K562 (cell line): Measurements from ENCODE around the gene PGD. TPM values are rescaled to one million over a fixed set of nuclear protein-coding genes. Genes with fewer than 3 reads are reported as not detected.

Experiments
- ATAC-seq: fragments of 200-7000 bp; cut with Tn5 transposase; 3 replicates; pipeline ENCODE4 v1.9.1; 2020; ENCODE audit warnings: moderate library complexity
- BruUV-seq: library from RNA; stranded (reverse); fragments of 400-500 nt; replicated peaks from 2 replicates; lab custom pipeline; 2021; lab: Mats Ljungman, UMichigan
- CTCF ChIA-PET: fragments of 300-600 bp; formaldehyde crosslinking; extraction: SDS; loops from one replicate; lab custom pipeline; 2021; ENCODE audit warnings: low intra/inter-chr PET ratio; lab: Yijun Ruan, JAX
- POLR2A ChIA-PET: fragments of 300-600, 350-650 bp; sonication (Branson Sonifier 250); formaldehyde crosslinking; extraction: SDS; loops from one replicate; lab custom pipeline; 2021; ENCODE audit warnings: antibody characterized with exemption, inconsistent platforms; lab: Yijun Ruan, JAX
- DNase-seq, 4 experiments: peaks; one replicate each; pipeline versions ENCODE4 v3.0.0 to v3.0.0-alpha.2; 2011 to 2018; ENCODE audit warnings: low spot score in 3 of 4, mixed read lengths in 3 of 4; ENCODE audit errors: extremely low read depth in 1 of 4
- FAIRE-seq: peaks from 2 replicates; lab custom pipeline; 2011; peaks lifted over from hg19 to GRCh38; lab: Jason Lieb, UNC
- H2AFZ ChIP-seq: 2 replicates; pipeline ENCODE4 v1.6.0; 2011; ENCODE audit warnings: low read depth, low read length, control low read depth, inconsistent platforms
- H3K27ac ChIP-seq: fragments of 200-600 bp; 3 replicates; pipeline ENCODE4 v1.8.0; 2011; ENCODE audit warnings: low read depth, mild to moderate bottlenecking, control low read depth, inconsistent platforms, low read length, moderate library complexity, mixed read lengths; ENCODE audit errors: extremely low read depth
- H3K27me3 ChIP-seq, 2 experiments: fragments of 300-600 bp in 1 of 2; 2 replicates in 1 of 2; 3 replicates in 1 of 2; pipeline versions ENCODE4 v1.6.0 to v1.8.0; 2011; ENCODE audit warnings: inconsistent platforms in 2 of 2, low read length in 2 of 2, mild to moderate bottlenecking in 1 of 2, mixed read lengths in 1 of 2, moderate library complexity in 1 of 2; ENCODE audit not compliant: control insufficient read depth in 2 of 2, insufficient read depth in 2 of 2
- H3K36me3 ChIP-seq: fragments of 300-600 bp; 3 replicates; pipeline ENCODE4 v1.8.0; 2011; ENCODE audit warnings: mild to moderate bottlenecking, low read length, inconsistent platforms; ENCODE audit not compliant: control insufficient read depth, insufficient read depth
- H3K4me1 ChIP-seq, 2 experiments: fragments of 200-600 bp in 1 of 2; replicated peaks in 1 of 2; 2 replicates in 1 of 2; 3 replicates in 1 of 2; pipeline versions ENCODE4 v1.5.1 to v1.8.0; 2011; ENCODE audit warnings: inconsistent platforms in 2 of 2, low read length in 2 of 2, mild to moderate bottlenecking in 1 of 2, mixed read lengths in 1 of 2, moderate library complexity in 1 of 2; ENCODE audit not compliant: control insufficient read depth in 2 of 2, insufficient read depth in 2 of 2
- H3K4me2 ChIP-seq: 2 replicates; pipeline ENCODE4 v1.6.1; 2011; ENCODE audit warnings: low read length, control low read depth, inconsistent platforms, mixed read lengths; ENCODE audit not compliant: insufficient read depth
- H3K4me3 ChIP-seq: fragments of 200-600 bp; sonication (generic), shearing (Covaris generic); 2 replicates; pipeline ENCODE4 v1.5.1; 2016; ENCODE audit warnings: control low read depth, inconsistent platforms
- H3K79me2 ChIP-seq: fragments of 200-600 bp; 3 replicates; pipeline ENCODE4 v1.8.0; 2011; ENCODE audit warnings: low read length, inconsistent platforms; ENCODE audit not compliant: control insufficient read depth, insufficient read depth
- H3K9ac ChIP-seq, 2 experiments: 2 replicates each; pipeline versions ENCODE4 v1.6.0 to v1.6.1; 2011; ENCODE audit warnings: low read depth in 2 of 2, low read length in 2 of 2, control low read depth in 1 of 2, inconsistent platforms in 1 of 2, mild to moderate bottlenecking in 1 of 2, mixed read lengths in 1 of 2; ENCODE audit not compliant: insufficient read depth in 1 of 2
- H3K9me1 ChIP-seq: one replicate; pipeline ENCODE4 v1.6.0; 2011; ENCODE audit warnings: inconsistent platforms, mild to moderate bottlenecking, low read length, moderate library complexity; ENCODE audit not compliant: control insufficient read depth, insufficient read depth
- H3K9me3 ChIP-seq: replicated peaks from 2 replicates; pipeline ENCODE4 v1.5.1; 2011; ENCODE audit warnings: low read depth, low read length, inconsistent platforms; ENCODE audit not compliant: control insufficient read depth, insufficient read depth
- H4K20me1 ChIP-seq: replicated peaks from 2 replicates; pipeline ENCODE4 v1.6.1; 2011; ENCODE audit warnings: low read length, inconsistent platforms, mixed read lengths; ENCODE audit not compliant: control insufficient read depth, insufficient read depth
- BRF1 ChIP-seq: IDR thresholded peaks from 3 replicates; pipeline ENCODE4 v1.6.1; 2011; ENCODE audit warnings: borderline replicate concordance, mild to moderate bottlenecking; ENCODE audit not compliant: insufficient read length; ENCODE audit errors: extremely low read depth
- CREB1 ChIP-seq, 2 experiments: sonication (generic) in 1 of 2; formaldehyde crosslinking in 1 of 2; IDR thresholded peaks; 2 replicates each; pipeline versions ENCODE4 v1.6.1 to v1.8.0; 2012 to 2022; ENCODE audit warnings: inconsistent platforms in 1 of 2, mild to moderate bottlenecking in 1 of 2, missing genetic modification reagents in 1 of 2, moderate library complexity in 1 of 2
- POLR2AphosphoS2 ChIP-seq: IDR thresholded peaks from 2 replicates; pipeline ENCODE4 v1.6.1; 2012; ENCODE audit warnings: low read length, improper control_type of control experiment
- RFX7 ChIP-seq: fragments of 250-450 bp; sonication (Bioruptor Pico); IDR thresholded peaks from 2 replicates; pipeline ENCODE4 v1.5.1; 2021; ENCODE audit warnings: mild to moderate bottlenecking
- ZC3H4 ChIP-seq: sonication (generic); formaldehyde crosslinking; IDR thresholded peaks from 2 replicates; pipeline ENCODE4 v1.9.0; 2021; ENCODE audit warnings: missing genetic modification reagents, borderline replicate concordance
- ZNF12 ChIP-seq: sonication (generic); formaldehyde crosslinking; IDR thresholded peaks from 2 replicates; pipeline ENCODE4 v1.4.0; 2020; ENCODE audit warnings: mild to moderate bottlenecking, missing genetic modification reagents
- ZNF354B ChIP-seq: fragments of 250-450 bp; sonication (Bioruptor Pico); IDR thresholded peaks from 2 replicates; pipeline ENCODE4 v1.4.0; 2020
- ZNF507 ChIP-seq: conservative IDR thresholded peaks from 2 replicates; pipeline ENCODE4 v1.6.1; 2017; ENCODE audit warnings: missing genetic modification characterization, missing compliant biosample characterization
- ZNF583 ChIP-seq: fragments of 250-450 bp; sonication (Bioruptor Pico); IDR thresholded peaks from 2 replicates; pipeline ENCODE4 v1.4.0; 2020
- ZNF764 ChIP-seq: fragments of 250-450 bp; sonication (Bioruptor Pico); IDR thresholded peaks from 2 replicates; pipeline ENCODE4 v1.4.0; 2020; ENCODE audit warnings: low read depth, mild to moderate bottlenecking, moderate library complexity
- WGBS: fragments of 100-300 bp; shearing (Covaris generic); methylation state at CpG from one replicate; pipeline ENCODE4 v1.1.6; 2016; ENCODE audit warnings: low coverage, mixed read lengths; ENCODE audit not compliant: insufficient coverage; ENCODE audit errors: missing lambda C conversion rate; 5-methylcytosine and 5-hydroxymethylcytosine counted together
- in situ Hi-C: fragments of 300-500 bp; cut with MboI; formaldehyde crosslinking; loops from 4 replicates; pipeline ENCODE4 v1.15.0; 2018; ENCODE audit warnings: inconsistent platforms, mixed read lengths
- intact Hi-C: fragments of 100-400 bp; cut with micrococcal nuclease; formaldehyde crosslinking; loops from 2 replicates; pipeline ENCODE4 v1.14.2; 2022
- polyA plus RNA-seq, 8 experiments: library from polyadenylated mRNA; depleted of rRNA in 4 of 8; stranded (reverse) in 5 of 8; unstranded in 3 of 8; fragments of >200 nt; fragmentation: Nextera tagmentation in 2 of 8; fragmentation: Illumina TruSeq in 1 of 8; extraction: Ambion mirVana in 2 of 8; extraction: Trizol in 1 of 8; gene quantifications; 2 replicates each; pipeline versions ENCODE4 v1.2.1 to v1.2.3, GENCODE V29; 2011 to 2014; ENCODE audit warnings: inconsistent platforms in 1 of 8, missing spikeins in 1 of 8
- total RNA-seq, 7 experiments: library from RNA; depleted of rRNA in 6 of 7; stranded (reverse); fragments of >200 nt in 6 of 7; fragmentation: Illumina TruSeq in 2 of 7; extraction: Trizol in 2 of 7; gene quantifications; 2 replicates each; pipeline versions ENCODE4 v1.2.1 to v1.2.3, GENCODE V29; 2011 to 2021; ENCODE audit warnings: low replicate concordance in 1 of 7
- TF ChIP-seq, protein P1 (sequence below): sonication (generic); formaldehyde crosslinking; IDR thresholded peaks from 2 replicates; pipeline ENCODE4 v1.8.0; 2022; ENCODE audit warnings: missing genetic modification reagents, mild to moderate bottlenecking, borderline replicate concordance
- TF ChIP-seq, protein P2 (sequence below): fragments of 450-650 bp; formaldehyde crosslinking; IDR thresholded peaks from 2 replicates; pipeline ENCODE4 v1.4.0; 2022; ENCODE audit warnings: missing genetic modification characterization
- TF ChIP-seq, protein P3 (sequence below), 2 experiments: IDR thresholded peaks in 1 of 2; conservative IDR thresholded peaks in 1 of 2; 2 replicates each; pipeline ENCODE4 v1.6.1; 2016; ENCODE audit warnings: low read depth in 2 of 2, mild to moderate bottlenecking in 1 of 2, missing compliant biosample characterization in 1 of 2, missing genetic modification characterization in 1 of 2, moderate library complexity in 1 of 2
- TF ChIP-seq, protein P4 (sequence below): fragments of 250-450 bp; sonication (Bioruptor Pico); IDR thresholded peaks from 2 replicates; pipeline ENCODE4 v1.4.0; 2020; ENCODE audit warnings: mild to moderate bottlenecking, moderate library complexity

PGD gene
- total and polyA plus RNA-seq, 9 of the 15 experiments (the other 6 are each of a cell fraction or from before 2014, with no cell fraction given), result 177 to 542 (median 270) TPM

DNA sequence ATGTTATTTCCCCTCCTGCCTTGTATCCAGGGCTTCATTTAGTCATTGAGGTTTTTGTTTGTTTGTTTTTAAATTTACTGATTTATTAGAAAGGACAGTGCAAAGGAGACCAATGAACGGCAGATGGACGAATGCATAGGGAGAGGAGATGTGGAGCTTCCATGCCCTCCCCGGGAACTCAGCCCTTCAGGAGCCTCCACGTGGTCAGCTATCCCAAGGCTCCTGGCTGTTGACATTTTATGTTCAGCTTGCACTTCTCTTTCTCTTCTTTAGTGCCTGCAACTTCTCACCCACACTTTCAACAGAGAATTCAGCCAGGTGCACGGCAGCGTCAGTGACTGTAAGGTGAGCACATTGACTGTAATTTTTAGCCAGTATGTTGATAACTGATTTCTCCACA is 30.7 kb upstream of the PGD start:
- Histone ChIP-seq H3K4me3 (no peak overlapping the region), H3K4me1 (no peaks in the 10 kb centered on the region), H4K20me1 (no peaks in the 10 kb centered on the region), H3K36me3 (peaks cover 22% of the 10 kb centered on the region; the same call in 2 of the 3 replicates), H3K9ac (no peak overlapping the region), H3K79me2 (no peaks in the 10 kb centered on the region), H2AFZ (no peak overlapping the region), H3K4me2 (no peak overlapping the region), H3K9me1 (no peaks in the 10 kb centered on the region), H3K9me3 (no peaks in the 10 kb centered on the region), H3K27ac (no peak overlapping the region), H3K27me3 (no peaks in the 10 kb centered on the region)
- ChIA-PET POLR2A (interaction anchor here (0.6 to 1.3 kb wide), 3 partner anchors 9 to 122 kb away, joined by 3 read pairs; no protein-coding TSS in a partner anchor), CTCF (no interaction called here)
- FAIRE-seq (no peak), ATAC-seq (no peak), DNase-seq (no peak)
- 50% methylated on average over 6 of the region's 6 CpGs for WGBS
- BruUV-seq, result no TSS peak
- in situ Hi-C loops, result no loop called here
- intact Hi-C loops, result no loop called here
- no peak for TF ChIP-seq ZNF583
- TF ChIP-seq, protein P1, sequence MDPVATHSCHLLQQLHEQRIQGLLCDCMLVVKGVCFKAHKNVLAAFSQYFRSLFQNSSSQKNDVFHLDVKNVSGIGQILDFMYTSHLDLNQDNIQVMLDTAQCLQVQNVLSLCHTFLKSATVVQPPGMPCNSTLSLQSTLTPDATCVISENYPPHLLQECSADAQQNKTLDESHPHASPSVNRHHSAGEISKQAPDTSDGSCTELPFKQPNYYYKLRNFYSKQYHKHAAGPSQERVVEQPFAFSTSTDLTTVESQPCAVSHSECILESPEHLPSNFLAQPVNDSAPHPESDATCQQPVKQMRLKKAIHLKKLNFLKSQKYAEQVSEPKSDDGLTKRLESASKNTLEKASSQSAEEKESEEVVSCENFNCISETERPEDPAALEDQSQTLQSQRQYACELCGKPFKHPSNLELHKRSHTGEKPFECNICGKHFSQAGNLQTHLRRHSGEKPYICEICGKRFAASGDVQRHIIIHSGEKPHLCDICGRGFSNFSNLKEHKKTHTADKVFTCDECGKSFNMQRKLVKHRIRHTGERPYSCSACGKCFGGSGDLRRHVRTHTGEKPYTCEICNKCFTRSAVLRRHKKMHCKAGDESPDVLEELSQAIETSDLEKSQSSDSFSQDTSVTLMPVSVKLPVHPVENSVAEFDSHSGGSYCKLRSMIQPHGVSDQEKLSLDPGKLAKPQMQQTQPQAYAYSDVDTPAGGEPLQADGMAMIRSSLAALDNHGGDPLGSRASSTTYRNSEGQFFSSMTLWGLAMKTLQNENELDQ (CRISPR knock-in tag), result no peak
- no peak for TF ChIP-seq ZNF354B
- no peak for TF ChIP-seq BRF1
- no peak for TF ChIP-seq ZC3H4 (CRISPR knock-in tag)
- TF ChIP-seq POLR2AphosphoS2, result no peak
- TF ChIP-seq, protein P2, sequence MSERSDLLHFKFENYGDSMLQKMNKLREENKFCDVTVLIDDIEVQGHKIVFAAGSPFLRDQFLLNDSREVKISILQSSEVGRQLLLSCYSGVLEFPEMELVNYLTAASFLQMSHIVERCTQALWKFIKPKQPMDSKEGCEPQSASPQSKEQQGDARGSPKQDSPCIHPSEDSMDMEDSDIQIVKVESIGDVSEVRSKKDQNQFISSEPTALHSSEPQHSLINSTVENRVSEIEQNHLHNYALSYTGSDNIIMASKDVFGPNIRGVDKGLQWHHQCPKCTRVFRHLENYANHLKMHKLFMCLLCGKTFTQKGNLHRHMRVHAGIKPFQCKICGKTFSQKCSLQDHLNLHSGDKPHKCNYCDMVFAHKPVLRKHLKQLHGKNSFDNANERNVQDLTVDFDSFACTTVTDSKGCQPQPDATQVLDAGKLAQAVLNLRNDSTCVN (CRISPR knock-in tag), result no peak
- TF ChIP-seq ZNF764 (CRISPR knock-in tag), result no peak
- TF ChIP-seq, protein P3, sequence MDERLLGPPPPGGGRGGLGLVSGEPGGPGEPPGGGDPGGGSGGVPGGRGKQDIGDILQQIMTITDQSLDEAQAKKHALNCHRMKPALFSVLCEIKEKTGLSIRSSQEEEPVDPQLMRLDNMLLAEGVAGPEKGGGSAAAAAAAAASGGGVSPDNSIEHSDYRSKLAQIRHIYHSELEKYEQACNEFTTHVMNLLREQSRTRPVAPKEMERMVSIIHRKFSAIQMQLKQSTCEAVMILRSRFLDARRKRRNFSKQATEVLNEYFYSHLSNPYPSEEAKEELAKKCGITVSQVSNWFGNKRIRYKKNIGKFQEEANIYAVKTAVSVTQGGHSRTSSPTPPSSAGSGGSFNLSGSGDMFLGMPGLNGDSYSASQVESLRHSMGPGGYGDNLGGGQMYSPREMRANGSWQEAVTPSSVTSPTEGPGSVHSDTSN (CRISPR knock-in tag; IDR thresholded peaks at IDR 0.05; ENCODE audit: low read depth), result no peak
- TF ChIP-seq, protein P3 (tag; conservative IDR thresholded peaks at IDR 0.05; ENCODE audit: low read depth), result no peak
- TF ChIP-seq ZNF12, result no peak
- TF ChIP-seq CREB1 (IDR thresholded peaks at IDR 0.05), result no peak
- no peak for TF ChIP-seq CREB1 (CRISPR knock-in tag; IDR thresholded peaks at IDR 0.05)
- TF ChIP-seq RFX7, result no peak
- TF ChIP-seq ZNF507, result no peak
- TF ChIP-seq, protein P4, sequence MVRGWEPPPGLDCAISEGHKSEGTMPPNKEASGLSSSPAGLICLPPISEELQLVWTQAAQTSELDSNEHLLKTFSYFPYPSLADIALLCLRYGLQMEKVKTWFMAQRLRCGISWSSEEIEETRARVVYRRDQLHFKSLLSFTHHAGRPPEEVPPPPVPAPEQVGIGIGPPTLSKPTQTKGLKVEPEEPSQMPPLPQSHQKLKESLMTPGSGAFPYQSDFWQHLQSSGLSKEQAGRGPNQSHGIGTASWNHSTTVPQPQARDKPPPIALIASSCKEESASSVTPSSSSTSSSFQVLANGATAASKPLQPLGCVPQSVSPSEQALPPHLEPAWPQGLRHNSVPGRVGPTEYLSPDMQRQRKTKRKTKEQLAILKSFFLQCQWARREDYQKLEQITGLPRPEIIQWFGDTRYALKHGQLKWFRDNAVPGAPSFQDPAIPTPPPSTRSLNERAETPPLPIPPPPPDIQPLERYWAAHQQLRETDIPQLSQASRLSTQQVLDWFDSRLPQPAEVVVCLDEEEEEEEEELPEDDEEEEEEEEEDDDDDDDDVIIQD (CRISPR knock-in tag), result no peak
- TF ChIP-seq, all 486 proteins: peak for 0
